ENCODE data around the gene CCDC24. TPM values are rescaled to one million over a fixed set of nuclear protein-coding genes. Genes with fewer than 3 reads are reported as not detected.

The CCDC24 gene
- total and polyA plus RNA-seq, 9 of the 15 experiments (the other 6 are each of a cell fraction or from before 2014, with no cell fraction given): 0.31 to 4.5 (median 1.5) TPM

DNA sequence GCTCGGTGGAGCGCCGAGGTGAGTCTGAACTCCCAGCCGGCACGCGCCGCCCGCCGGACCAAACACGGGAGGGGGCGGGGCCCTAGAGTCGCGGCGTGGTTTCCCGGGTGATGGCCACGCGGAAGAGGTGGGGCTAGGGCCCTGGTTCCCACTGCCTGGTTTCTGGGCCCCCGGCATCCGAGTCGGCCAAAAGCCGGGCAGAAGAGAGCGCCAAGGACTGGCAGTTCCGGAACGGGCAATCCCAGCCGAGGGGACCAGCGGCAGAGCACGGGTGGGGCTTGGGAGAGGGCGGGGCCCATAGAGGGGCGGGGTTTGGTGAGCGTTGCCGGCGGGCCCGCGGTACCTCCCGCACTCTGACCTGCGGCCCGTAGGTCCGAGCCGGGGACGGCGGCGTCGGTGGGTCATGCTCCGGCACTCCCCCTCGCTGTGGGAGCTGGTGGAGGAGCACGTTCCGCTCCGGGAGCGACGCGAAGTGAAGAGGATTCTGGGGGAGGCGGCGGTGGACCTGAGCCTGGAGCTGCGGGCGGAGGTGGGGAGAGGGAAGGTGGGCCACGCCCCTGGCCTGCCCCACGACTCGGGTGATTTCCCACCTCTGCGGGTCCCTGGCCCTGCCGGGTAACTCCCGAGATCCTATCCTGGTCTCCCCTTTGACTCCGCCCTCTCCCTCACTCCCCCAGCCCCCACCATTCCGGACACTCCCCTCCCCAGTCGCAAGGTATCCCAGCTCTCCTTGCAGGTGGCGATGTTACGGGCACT is at the start of gene CCDC24 (continued):
- peak; percentile 51 for TF ChIP-seq REST (IDR thresholded peaks at IDR 0.05; ENCODE audit: borderline replicate concordance)
- peak; percentile 74; the same call in 1 of the 2 replicates for TF ChIP-seq REST (CRISPR knock-in tag; IDR thresholded peaks at IDR 0.05; ENCODE audit: low read depth)
- TF ChIP-seq, protein P1, sequence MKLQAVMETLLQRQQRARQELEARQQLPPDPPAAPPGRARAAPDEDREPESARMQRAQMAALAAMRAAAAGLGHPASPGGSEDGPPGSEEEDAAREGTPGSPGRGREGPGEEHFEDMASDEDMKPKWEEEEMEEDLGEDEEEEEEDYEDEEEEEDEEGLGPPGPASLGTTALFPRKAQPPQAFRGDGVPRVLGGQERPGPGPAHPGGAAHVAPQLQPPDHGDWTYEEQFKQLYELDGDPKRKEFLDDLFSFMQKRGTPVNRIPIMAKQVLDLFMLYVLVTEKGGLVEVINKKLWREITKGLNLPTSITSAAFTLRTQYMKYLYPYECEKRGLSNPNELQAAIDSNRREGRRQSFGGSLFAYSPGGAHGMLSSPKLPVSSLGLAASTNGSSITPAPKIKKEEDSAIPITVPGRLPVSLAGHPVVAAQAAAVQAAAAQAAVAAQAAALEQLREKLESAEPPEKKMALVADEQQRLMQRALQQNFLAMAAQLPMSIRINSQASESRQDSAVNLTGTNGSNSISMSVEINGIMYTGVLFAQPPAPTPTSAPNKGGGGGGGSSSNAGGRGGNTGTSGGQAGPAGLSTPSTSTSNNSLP (IDR thresholded peaks at IDR 0.05; ENCODE audit: borderline replicate concordance, low read depth, low read length): no peak
- no peak for TF ChIP-seq CC2D1A (IDR thresholded peaks at IDR 0.05)
- no peak for TF ChIP-seq ZNF449 (CRISPR knock-in tag; IDR thresholded peaks at IDR 0.05)
- no peak for TF ChIP-seq HNRNPK (IDR thresholded peaks at IDR 0.05; ENCODE audit: low read depth, low read length, poor library complexity, severe bottlenecking)
- no peak for TF ChIP-seq SAFB2 (IDR thresholded peaks at IDR 0.05; ENCODE audit: borderline replicate concordance, low read depth, low read length, severe bottlenecking)
- TF ChIP-seq ZBTB49 (CRISPR knock-in tag; IDR thresholded peaks at IDR 0.05; ENCODE audit: borderline replicate concordance): 0 out of 2 replicates have a peak, but pooled peaks have one; percentile 16
- TF ChIP-seq ETV6 (IDR thresholded peaks at IDR 0.05; ENCODE audit: borderline replicate concordance in 1 of 2, low read depth in 2 of 2, low read length in 1 of 2): no peak
- TF ChIP-seq ETV6 (CRISPR knock-in tag; IDR thresholded peaks at IDR 0.05; ENCODE audit: borderline replicate concordance): peak; percentile 56; the same call in 1 of the 2 replicates
- peak; percentile 90 for TF ChIP-seq HES1 (IDR thresholded peaks at IDR 0.05; ENCODE audit: low read depth)
